ENCODE results near the gene OR52N2. TPM values are rescaled to one million over a fixed set of nuclear protein-coding genes. Genes with fewer than 3 reads are reported as not detected.

OR52N2 gene
- polyA plus RNA-seq (2013, experiment 1 of 2; ENCODE audit: insufficient read length), result not detected
- not detected for polyA plus RNA-seq (2013, experiment 2 of 2; ENCODE audit: insufficient read length)

- peak; percentile 72 for DNase-seq
These were observed at the start of gene OR52N2 for GRCh38 chr11:5808500-5809121. Gene OR52N2 (plus strand): TSS chr11:5808924. CDS start chr11:5820336, 11,412 bp downstream.

DNA sequence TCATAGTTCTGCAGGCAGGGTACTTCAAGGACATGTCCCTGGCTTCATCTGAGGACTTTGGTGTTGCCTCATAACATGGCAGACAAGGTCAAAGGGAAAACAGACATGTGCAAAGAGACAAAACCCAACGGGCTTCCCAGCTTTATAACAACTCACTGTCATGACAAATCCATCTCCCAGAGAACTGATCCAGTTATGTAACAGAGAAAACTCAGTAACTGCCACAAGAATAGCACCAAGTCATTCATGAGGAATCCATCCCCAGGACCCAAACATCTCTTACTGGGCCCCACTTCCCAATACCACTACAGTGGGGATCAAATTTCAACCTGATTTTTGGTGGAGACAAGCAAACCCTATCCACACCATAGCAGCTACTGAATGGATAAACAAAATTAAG is 41.7 kb upstream of the OR52N2 start:
- DNase-seq, result no peak

DNA sequence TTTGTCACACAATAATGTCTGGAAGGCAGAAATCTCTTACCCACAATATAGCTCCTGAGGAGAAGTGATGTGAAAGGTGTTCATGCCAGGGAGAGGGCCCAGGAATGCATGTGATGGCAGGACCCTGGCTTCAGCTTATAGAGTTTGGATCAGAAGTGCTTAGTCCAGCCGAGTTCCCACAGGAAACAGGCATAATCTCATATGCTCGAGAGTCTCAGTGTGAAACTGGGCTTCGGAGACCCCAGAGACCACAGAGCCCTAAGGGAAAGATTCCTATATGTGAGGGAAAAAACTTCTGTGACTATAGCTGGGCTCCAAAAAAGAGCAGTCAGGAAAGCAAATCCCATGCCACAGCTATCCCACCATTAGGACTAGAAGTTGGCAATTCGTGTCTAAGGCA is 25.5 kb upstream of the OR52N2 start, which contains the start of gene OR52N5:
TSS of gene OR52N5 (minus strand) at position 101 of the 400 bp plus-strand sequence. CDS start 4,721 bp downstream, outside the sequence.
- no peak for DNase-seq

GRCh38 chr11:5791165-5791564 is 17.6 kb upstream of the OR52N2 start, which contains the start of gene OR52N1:
Gene OR52N1 (minus strand): TSS chr11:5791265. CDS start chr11:5788816, 2,449 bp downstream.
- DNase-seq, result no peak

DNA sequence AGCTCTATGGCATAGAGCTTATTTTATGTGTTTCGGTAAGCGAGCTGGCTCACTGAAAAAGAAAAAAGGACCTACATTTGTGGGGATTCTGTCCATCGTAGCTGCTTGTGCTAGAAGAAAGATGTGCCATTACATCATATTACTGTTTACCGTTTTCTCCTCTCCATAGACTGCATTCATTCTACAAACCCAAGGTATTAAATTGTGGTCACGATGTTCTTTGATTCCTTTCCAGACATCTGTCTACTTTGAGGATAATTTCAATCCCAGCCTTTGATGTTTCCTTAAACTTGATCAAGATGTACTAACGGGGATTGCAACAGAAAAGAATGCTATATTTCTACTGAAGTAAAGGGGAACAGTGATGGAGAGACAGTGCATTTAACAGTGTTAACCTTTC is 12.2 kb upstream of the OR52N2 start:
- no peak for DNase-seq

GRCh38 chr11:5803982-5804381 is 4.7 kb upstream of the OR52N2 start:
- no peak for DNase-seq

- DNase-seq, result no peak
These were observed 1.1 kb upstream of the OR52N2 start for GRCh38 chr11:5807580-5807979.

DNA sequence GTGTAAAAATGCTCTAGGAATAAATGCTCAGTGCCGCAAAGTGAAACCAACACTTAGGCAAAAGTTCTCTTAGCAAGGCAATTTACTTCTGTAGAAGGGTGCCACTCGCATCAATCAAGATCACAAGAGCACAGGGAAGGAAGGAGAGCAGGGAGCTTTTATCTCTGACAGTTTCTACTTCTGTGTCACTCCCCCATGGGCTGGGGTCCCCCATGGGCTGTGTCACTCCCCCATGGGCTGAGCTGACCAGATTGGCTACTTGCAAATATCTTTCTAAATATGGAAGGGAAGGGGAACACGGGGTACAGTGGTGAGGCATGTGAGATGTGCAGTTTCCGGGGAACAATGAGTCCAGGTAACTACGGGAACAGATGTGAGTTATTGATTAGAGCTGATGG is 397 bp downstream of the OR52N2 start:
- no peak for DNase-seq

DNA sequence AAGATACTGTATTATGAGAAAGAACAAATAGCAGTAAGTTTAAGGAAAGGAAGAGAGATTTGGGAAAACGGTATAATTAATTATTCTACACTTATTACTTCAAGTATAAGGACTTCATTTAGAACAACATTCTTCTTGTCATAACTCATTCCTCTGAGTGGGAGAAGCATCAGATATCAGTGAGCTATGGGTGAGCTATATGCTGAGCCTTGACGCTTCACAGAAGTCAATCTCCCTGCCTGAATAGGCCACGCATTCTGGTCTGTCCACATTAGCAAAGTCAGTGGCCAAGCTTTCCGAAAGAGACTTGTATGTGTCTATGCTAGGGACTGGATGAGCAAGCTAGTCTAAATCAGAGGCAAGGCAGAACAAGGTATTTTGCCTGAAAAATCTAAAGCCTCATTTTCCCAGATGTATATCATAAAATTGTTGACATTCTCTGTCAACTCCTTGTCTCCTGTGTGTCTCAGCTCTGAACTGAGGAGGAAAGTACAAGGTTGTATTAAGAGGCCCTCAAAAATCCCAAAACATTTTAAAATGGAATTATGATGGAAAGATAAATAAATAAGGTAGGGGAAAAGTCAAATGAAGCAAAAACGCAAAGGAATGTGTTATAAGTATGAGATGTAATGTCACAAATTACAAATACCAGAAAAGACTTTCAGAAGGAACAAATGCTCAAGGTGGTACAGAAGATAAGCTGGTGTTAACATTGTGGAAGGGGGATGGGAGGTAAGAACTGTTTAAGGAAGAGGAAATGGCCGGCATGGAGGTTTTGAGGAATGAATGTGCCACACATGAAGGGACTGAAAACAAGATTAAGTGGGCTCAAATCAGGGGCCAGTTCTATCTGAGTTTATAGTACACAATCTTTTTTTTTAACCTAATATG is 1.4 kb downstream of the OR52N2 start:
- DNase-seq, result no peak

DNA sequence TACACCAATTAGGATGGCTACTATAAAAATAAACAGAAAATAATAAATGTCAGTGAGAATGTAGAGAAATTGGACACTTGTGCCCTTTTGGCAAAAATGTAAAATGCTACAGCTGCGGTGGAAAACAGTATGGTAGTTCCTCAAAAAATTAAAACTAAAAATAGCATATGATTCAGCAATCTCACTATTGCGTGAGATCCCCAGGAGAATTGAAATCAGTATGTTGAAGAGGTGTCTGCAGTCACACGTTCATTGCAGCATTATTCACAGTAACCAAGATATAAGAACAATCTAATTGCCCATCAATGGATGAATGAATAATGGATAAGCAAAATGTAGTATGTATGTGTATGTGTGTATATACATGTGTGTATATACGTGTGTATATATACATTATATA is 6.8 kb downstream of the OR52N2 start:
- no peak for DNase-seq

GRCh38 chr11:5818245-5818886 is 9.6 kb downstream of the OR52N2 start:
- no peak for DNase-seq

- no peak for DNase-seq
These were observed 22.6 kb downstream of the OR52N2 start for GRCh38 chr11:5831196-5831829.

GRCh38 chr11:5833446-5833845 is 24.7 kb downstream of the OR52N2 start:
- DNase-seq, result no peak

DNA sequence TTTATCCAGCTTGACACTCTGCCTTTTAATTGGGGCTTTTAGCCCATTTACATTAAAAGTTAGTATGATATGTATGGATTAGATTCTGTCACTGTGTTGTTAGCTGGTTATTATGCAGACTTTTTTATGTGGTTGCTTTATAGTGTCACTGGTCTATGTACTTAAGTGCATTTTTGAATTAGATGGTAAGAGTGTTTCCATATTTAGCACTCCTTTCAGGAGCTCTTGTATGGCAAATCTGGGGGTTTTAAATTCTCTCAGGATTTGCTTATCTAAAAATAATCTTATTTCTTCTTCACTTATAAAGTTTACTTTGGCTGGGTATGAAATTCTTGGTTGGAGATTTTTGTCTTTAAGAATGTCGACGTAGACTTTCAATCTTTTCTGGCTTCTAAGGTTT is 29.0 kb downstream of the OR52N2 start:
- no peak for DNase-seq

- no peak for DNase-seq
These were observed 33.1 kb downstream of the OR52N2 start, which contains the start of gene OR52E6 for GRCh38 chr11:5841797-5842196. Gene OR52E6 (minus strand): TSS chr11:5841897. CDS start chr11:5841897, 0 bp downstream.

DNA sequence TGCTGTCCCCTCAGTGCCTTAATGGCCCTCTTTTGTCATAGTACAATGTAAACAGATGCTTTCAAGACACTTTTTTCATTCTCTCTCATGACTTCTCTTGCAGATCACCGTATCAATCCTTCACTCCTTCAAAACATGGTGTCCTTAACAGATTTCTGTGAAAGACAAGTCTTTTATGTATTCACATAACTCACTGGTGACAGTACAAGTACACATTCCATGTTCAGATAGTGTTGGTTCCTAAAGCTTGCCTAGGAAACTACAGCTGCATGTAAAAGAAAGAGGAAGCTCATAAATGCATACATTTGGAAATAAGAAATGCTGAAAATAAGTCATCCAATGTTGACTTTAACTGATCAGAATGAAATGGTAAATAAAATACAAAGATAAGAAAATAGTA is 38.0 kb downstream of the OR52N2 start:
- no peak for DNase-seq

- DNase-seq, result no peak
These were observed 39.0 kb downstream of the OR52N2 start for GRCh38 chr11:5847711-5848110.

DNA sequence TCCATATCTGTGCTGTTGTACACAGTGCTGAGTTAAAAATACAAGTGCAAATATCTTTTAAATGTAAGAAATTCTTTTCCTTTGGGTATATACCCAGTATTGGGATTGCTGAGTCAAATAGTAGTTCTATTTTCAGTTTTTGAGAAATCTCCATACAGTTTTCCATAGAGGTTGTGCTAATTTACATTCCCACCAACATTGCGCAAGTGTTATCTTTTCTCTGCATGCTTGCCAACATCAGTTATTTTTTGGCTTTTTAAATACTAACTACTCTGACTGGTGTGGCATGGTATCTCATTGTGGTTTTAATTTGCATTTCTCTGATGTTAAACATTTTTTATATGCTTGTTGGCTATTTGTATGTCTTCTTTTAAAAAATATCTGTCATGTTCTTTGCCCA is 42.3 kb downstream of the OR52N2 start:
- DNase-seq, result no peak

GRCh38 chr11:5857590-5857989 is 48.9 kb downstream of the OR52N2 start, which contains the start of gene OR52E8:
Gene OR52E8 (minus strand): TSS chr11:5857690. CDS start chr11:5857690, 0 bp downstream.
- DNase-seq, result no peak

DNA sequence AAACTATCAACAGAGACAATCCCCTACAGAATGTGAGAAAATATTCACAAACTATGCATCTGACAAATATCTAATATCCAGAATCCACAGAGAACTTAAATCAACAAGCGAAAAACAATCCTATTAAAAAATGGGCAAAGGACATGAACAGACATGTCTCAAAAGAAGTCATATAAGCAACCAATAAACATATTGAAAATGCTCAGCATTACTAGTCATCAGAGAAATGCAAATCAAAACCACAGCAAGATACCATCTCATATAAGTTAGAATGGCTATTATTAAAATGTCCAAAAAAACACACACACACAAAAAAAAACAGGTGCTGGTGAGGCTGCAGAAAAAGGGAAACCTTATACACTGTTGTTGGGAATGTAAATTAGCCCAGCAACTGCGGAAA is 57.1 kb downstream of the OR52N2 start:
- no peak for DNase-seq
